IMR-90 (cell line): ENCODE measurements around the gene CIZ1. TPM values are rescaled to one million over a fixed set of nuclear protein-coding genes. Genes with fewer than 3 reads are reported as not detected.

ENCODE experiments used
- ATAC-seq: fragments of 200-7000 bp; cut with Tn5 transposase; 2 replicates; pipeline ENCODE4 v1.9.1; 2020; ENCODE audit warnings: low read depth, mild to moderate bottlenecking, moderate library complexity
- BruUV-seq: library from RNA; stranded (reverse); fragments of 400-500 nt; replicated peaks from 2 replicates; lab custom pipeline; 2021; lab: Mats Ljungman, UMichigan
- CTCF ChIA-PET: fragments of 300-600 bp; formaldehyde crosslinking; extraction: SDS; loops from one replicate; lab custom pipeline; 2021; ENCODE audit warnings: antibody characterized with exemption; lab: Yijun Ruan, JAX
- POLR2A ChIA-PET: fragments of 300-600 bp; sonication (Branson Sonifier 250); formaldehyde crosslinking; loops from one replicate; lab custom pipeline; 2022; ENCODE audit warnings: antibody characterized with exemption; ENCODE audit not compliant: unreplicated experiment; lab: Charles Lee
- DNase-seq: peaks from one replicate; pipeline ENCODE4 v3.0.0; 2013
- H2AFZ ChIP-seq: replicated peaks from 2 replicates; pipeline ENCODE3; 2013; ENCODE audit warnings: low read length, mild to moderate bottlenecking; ENCODE audit not compliant: poor library complexity
- H2AK5ac ChIP-seq: 2 replicates; pipeline ENCODE4 v1.6.1; 2013; ENCODE audit warnings: low read depth, low read length, inconsistent platforms
- H2AK9ac ChIP-seq: replicated peaks from 2 replicates; pipeline ENCODE3; 2013; ENCODE audit warnings: mild to moderate bottlenecking, low read depth, low read length, moderate library complexity; ENCODE audit not compliant: poor library complexity
- H2BK120ac ChIP-seq: 2 replicates; pipeline ENCODE4 v1.6.1; 2013; ENCODE audit warnings: low read depth, low read length, inconsistent platforms
- H2BK15ac ChIP-seq: 3 replicates; pipeline ENCODE4 v1.6.1; 2013; ENCODE audit warnings: low read depth, low read length, inconsistent platforms
- H2BK20ac ChIP-seq: 2 replicates; pipeline ENCODE4 v1.6.1; 2013; ENCODE audit warnings: low read depth, mild to moderate bottlenecking, inconsistent platforms, low read length, moderate library complexity
- H2BK5ac ChIP-seq: 2 replicates; pipeline ENCODE4 v1.6.1; 2013; ENCODE audit warnings: mild to moderate bottlenecking, low read depth, low read length, inconsistent platforms; ENCODE audit not compliant: poor library complexity, severe bottlenecking
- H3K14ac ChIP-seq: replicated peaks from 2 replicates; pipeline ENCODE4 v1.6.1; 2013; ENCODE audit warnings: low read depth, low read length, inconsistent platforms
- H3K18ac ChIP-seq: 2 replicates; pipeline ENCODE4 v1.6.1; 2013; ENCODE audit warnings: low read depth, low read length, control low read depth
- H3K23ac ChIP-seq: 2 replicates; pipeline ENCODE4 v1.6.1; 2013; ENCODE audit warnings: low read depth, low read length, inconsistent platforms
- H3K27ac ChIP-seq: 2 replicates; pipeline ENCODE4 v1.5.1; 2013; ENCODE audit warnings: mild to moderate bottlenecking, control low read depth, low read length; ENCODE audit not compliant: insufficient read depth
- H3K27me3 ChIP-seq: 2 replicates; pipeline ENCODE4 v1.6.1; 2013; ENCODE audit warnings: low read length; ENCODE audit not compliant: control insufficient read depth, insufficient read depth
- H3K36me3 ChIP-seq: 2 replicates; pipeline ENCODE4 v1.6.1; 2013; ENCODE audit warnings: low read length, mixed read lengths; ENCODE audit not compliant: control insufficient read depth, insufficient read depth
- H3K4ac ChIP-seq: 2 replicates; pipeline ENCODE4 v1.6.1; 2013; ENCODE audit warnings: low read depth, low read length, inconsistent platforms
- H3K4me1 ChIP-seq: 2 replicates; pipeline ENCODE4 v1.6.1; 2013; ENCODE audit warnings: low read length, mixed read lengths; ENCODE audit not compliant: control insufficient read depth, insufficient read depth
- H3K4me2 ChIP-seq: 2 replicates; pipeline ENCODE4 v1.6.1; 2013; ENCODE audit warnings: low read depth, mild to moderate bottlenecking, control low read depth, low read length, moderate library complexity
- H3K4me3 ChIP-seq: 2 replicates; pipeline ENCODE4 v1.5.1; 2013; ENCODE audit warnings: low read depth, mild to moderate bottlenecking, control low read depth, low read length, moderate library complexity; ENCODE audit not compliant: insufficient read depth
- H3K56ac ChIP-seq: 2 replicates; pipeline ENCODE4 v1.6.1; 2013; ENCODE audit warnings: low read length, inconsistent platforms; ENCODE audit not compliant: insufficient read depth; ENCODE audit errors: extremely low read depth
- H3K79me1 ChIP-seq, 2 experiments: 2 replicates each; pipeline ENCODE4 v1.6.1; 2013; ENCODE audit warnings: low read length in 2 of 2, inconsistent platforms in 1 of 2, low read depth in 1 of 2
- H3K9ac ChIP-seq: 2 replicates; pipeline ENCODE4 v1.6.1; 2013; ENCODE audit warnings: low read depth, low read length, control low read depth
- H3K9me1 ChIP-seq: 2 replicates; pipeline ENCODE4 v1.6.1; 2013; ENCODE audit warnings: low read length, inconsistent platforms; ENCODE audit not compliant: insufficient read depth
- H3K9me3 ChIP-seq: 2 replicates; pipeline ENCODE4 v1.6.1; 2013; ENCODE audit warnings: low read length; ENCODE audit not compliant: control insufficient read depth, insufficient read depth
- H4K20me1 ChIP-seq: 2 replicates; pipeline ENCODE4 v1.6.1; 2013; ENCODE audit warnings: low read length, inconsistent platforms; ENCODE audit not compliant: insufficient read depth
- H4K5ac ChIP-seq: 2 replicates; pipeline ENCODE4 v1.6.1; 2013; ENCODE audit warnings: mild to moderate bottlenecking, low read depth, low read length, control low read depth
- H4K8ac ChIP-seq, 2 experiments: 2 replicates each; pipeline ENCODE4 v1.6.1; 2013; ENCODE audit warnings: low read depth in 2 of 2, low read length in 2 of 2, control low read depth in 1 of 2, inconsistent platforms in 1 of 2
- H4K91ac ChIP-seq: 2 replicates; pipeline ENCODE4 v1.6.1; 2013; ENCODE audit warnings: low read depth, low read length, inconsistent platforms; ENCODE audit not compliant: insufficient read depth
- BHLHE40 ChIP-seq: fragments of 150-350 bp; IDR thresholded peaks from 2 replicates; pipeline ENCODE4 v1.6.1; 2016; ENCODE audit warnings: mild to moderate bottlenecking, low read depth, low read length
- CEBPB ChIP-seq: IDR thresholded peaks from 2 replicates; pipeline ENCODE4 v1.6.1; 2012; ENCODE audit warnings: low read depth, low read length, improper control_type of control experiment
- CHD1 ChIP-seq: IDR thresholded peaks from 2 replicates; pipeline ENCODE4 v1.6.1; 2012; ENCODE audit warnings: low read depth, low read length, improper control_type of control experiment
- CTCF ChIP-seq: conservative IDR thresholded peaks from 2 replicates; pipeline ENCODE4 v1.5.1; 2012; ENCODE audit warnings: mild to moderate bottlenecking, low read depth, low read length, improper control_type of control experiment
- FOS ChIP-seq: fragments of 150-350 bp; IDR thresholded peaks from 2 replicates; pipeline ENCODE4 v1.6.1; 2016; ENCODE audit warnings: low read depth, low read length
- MAFK ChIP-seq: IDR thresholded peaks from 2 replicates; pipeline ENCODE4 v1.6.1; 2012; ENCODE audit warnings: low read depth, low read length, improper control_type of control experiment
- MAZ ChIP-seq: IDR thresholded peaks from 2 replicates; pipeline ENCODE4 v1.6.1; 2012; ENCODE audit warnings: low read depth, mild to moderate bottlenecking, low read length, improper control_type of control experiment, moderate library complexity, borderline replicate concordance
- MXI1 ChIP-seq: IDR thresholded peaks from 2 replicates; pipeline ENCODE4 v1.6.1; 2012; ENCODE audit warnings: low read depth, mild to moderate bottlenecking, low read length, moderate library complexity, borderline replicate concordance
- NFE2L2 ChIP-seq: fragments of 150-350 bp; IDR thresholded peaks from 2 replicates; pipeline ENCODE4 v1.6.1; 2016; ENCODE audit warnings: low read depth, mild to moderate bottlenecking, low read length
- POLR2A ChIP-seq: IDR thresholded peaks from 2 replicates; pipeline ENCODE4 v1.6.1; 2012; ENCODE audit warnings: mild to moderate bottlenecking, low read depth, low read length
- RCOR1 ChIP-seq: IDR thresholded peaks from 2 replicates; pipeline ENCODE4 v1.6.1; 2012; ENCODE audit warnings: mild to moderate bottlenecking, low read length, improper control_type of control experiment; ENCODE audit not compliant: insufficient replicate concordance
- RFX5 ChIP-seq: IDR thresholded peaks from 2 replicates; pipeline ENCODE4 v1.8.0; 2012; ENCODE audit warnings: low read depth, mild to moderate bottlenecking, low read length, moderate library complexity
- SMC3 ChIP-seq: fragments of 150-350 bp; IDR thresholded peaks from 2 replicates; pipeline ENCODE4 v1.6.1; 2016; ENCODE audit warnings: low read depth, mild to moderate bottlenecking, antibody characterized with exemption, low read length, moderate library complexity
- USF2 ChIP-seq: fragments of 150-350 bp; IDR thresholded peaks from 2 replicates; pipeline ENCODE4 v1.6.1; 2017; ENCODE audit warnings: mild to moderate bottlenecking, antibody characterized with exemption, low read length, low read depth
- WGBS, 2 experiments: methylation state at CpG; one replicate each; pipeline versions ENCODE4 v1.1.5 to v1.1.7; 2013; ENCODE audit warnings: missing lambda C conversion rate in 2 of 2; ENCODE audit not compliant: insufficient read length in 1 of 2; ENCODE audit errors: extremely low coverage in 2 of 2; 5-methylcytosine and 5-hydroxymethylcytosine counted together
- dilution Hi-C: fragments of 300-500 bp; cut with HindIII; formaldehyde crosslinking; loops from one replicate; pipeline ENCODE4 v1.14.3; 2018; ENCODE audit warnings: low sequenced_read_pairs; ENCODE audit not compliant: unreplicated experiment
- in situ Hi-C: fragments of 300-500 bp; cut with MboI; formaldehyde crosslinking; loops from 3 replicates; pipeline ENCODE4 v1.14.3; 2019; ENCODE audit warnings: low sequenced_read_pairs, inconsistent platforms, mixed read lengths
- intact Hi-C: fragments of 100-400 bp; cut with micrococcal nuclease; formaldehyde crosslinking; loops from 2 replicates; pipeline ENCODE4 v1.10.0; 2022
- polyA plus RNA-seq, 3 experiments: library from polyadenylated mRNA; depleted of rRNA; stranded (reverse); fragments of >200 nt; gene quantifications; 2 replicates each; pipeline ENCODE4 v1.2.3, GENCODE V29; 2012; ENCODE audit warnings: low replicate concordance in 1 of 3
- total RNA-seq: library from RNA; depleted of rRNA; stranded (reverse); fragments of >200 nt; gene quantifications from 2 replicates; pipeline ENCODE4 v1.2.3, GENCODE V29; 2012

The CIZ1 gene
- total and polyA plus RNA-seq, 2 of the 4 experiments (the other 2 are of a cell fraction) = 13.8 to 51.9 TPM

GRCh38 chr9:128145536-128145935, 45.8 kb downstream of the CIZ1 start:
- Histone ChIP-seq H3K79me1 (no peaks in the 10 kb centered on the region), H2BK15ac (no peak overlapping the region), H3K4me2 (no peak overlapping the region), H3K9ac (no peak overlapping the region), H2BK20ac (no peak overlapping the region), H3K4me1 (no peaks in the 10 kb centered on the region), H3K14ac (no peak overlapping the region), H3K23ac (no peak overlapping the region), H3K18ac (no peak overlapping the region), H3K4ac (no peak overlapping the region; the same call in 1 of the 2 replicates), H3K36me3 (no peaks in the 10 kb centered on the region), H3K9me3 (no peaks in the 10 kb centered on the region), H2AK9ac (no peak overlapping the region), H4K8ac (no peak overlapping the region), H3K27ac (no peak overlapping the region), H2BK5ac (no peak overlapping the region), H3K9me1 (0 out of 2 replicates have a peak, but pooled peaks cover 2% of the 10 kb centered on the region), H4K5ac (no peak overlapping the region), H2AFZ (no peak overlapping the region), H2BK120ac (no peak overlapping the region), H4K20me1 (no peaks in the 10 kb centered on the region; the same call in 1 of the 2 replicates), H3K56ac (no peak overlapping the region), H2AK5ac (no peak overlapping the region), H3K27me3 (peaks cover 8% of the 10 kb centered on the region; the same call in 1 of the 2 replicates), H3K4me3 (no peak overlapping the region), H4K91ac (no peak overlapping the region)
- in situ Hi-C loops (no loop called here), dilution Hi-C loops (no loop called here), intact Hi-C loops (no loop called here)
- POLR2A ChIA-PET = no interaction called here
- ATAC-seq = no peak
- WGBS, 2 experiments = 90% methylated on average over 2 of the region's 8 CpGs; no CpG with 5 or more reads in 1 of the 2 experiments
- TF ChIP-seq RFX5 (no peak), SMC3 (no peak), NFE2L2 (no peak), MAFK (no peak), POLR2A (no peak), RCOR1 (no peak), CEBPB (no peak), USF2 (no peak), CTCF (no peak), MXI1 (no peak), BHLHE40 (no peak), MAZ (no peak), FOS (no peak), CHD1 (no peak)
- DNase-seq = no peak
- BruUV-seq = no TSS peak
- CTCF ChIA-PET = no interaction called here
